ENCODE measurements around the gene OR5AU1. TPM values are rescaled to one million over a fixed set of nuclear protein-coding genes. Genes with fewer than 3 reads are reported as not detected.

OR5AU1 gene
- total RNA-seq, 1 experiment from 2014 or later, result not detected

DNA sequence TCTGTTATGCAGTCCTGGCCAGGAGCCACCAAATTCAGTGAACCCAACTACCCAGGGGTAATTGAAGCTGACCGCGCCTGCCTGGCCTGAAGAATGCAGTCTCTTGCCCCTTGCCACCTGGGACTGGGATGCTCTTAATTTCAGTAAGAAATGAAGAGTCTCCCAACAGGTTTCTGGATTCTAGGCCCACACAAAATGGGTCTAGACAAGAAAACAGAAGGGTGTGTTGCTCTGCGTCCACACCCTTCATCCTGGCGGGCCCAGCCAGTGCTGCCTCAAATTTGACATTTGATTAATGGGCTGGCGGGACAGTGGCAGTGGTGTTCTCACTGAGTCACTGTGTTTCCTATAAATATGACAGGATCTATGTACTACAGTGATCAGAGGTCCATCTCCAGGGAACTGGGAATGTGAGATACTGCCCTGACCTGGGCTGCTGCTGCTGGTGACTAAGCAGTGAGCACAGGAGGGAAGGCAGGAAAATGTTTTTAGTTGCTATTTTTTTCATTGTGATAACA is 48.5 kb downstream of the OR5AU1 start:
- no peak for DNase-seq (ENCODE audit: low spot score)

DNA sequence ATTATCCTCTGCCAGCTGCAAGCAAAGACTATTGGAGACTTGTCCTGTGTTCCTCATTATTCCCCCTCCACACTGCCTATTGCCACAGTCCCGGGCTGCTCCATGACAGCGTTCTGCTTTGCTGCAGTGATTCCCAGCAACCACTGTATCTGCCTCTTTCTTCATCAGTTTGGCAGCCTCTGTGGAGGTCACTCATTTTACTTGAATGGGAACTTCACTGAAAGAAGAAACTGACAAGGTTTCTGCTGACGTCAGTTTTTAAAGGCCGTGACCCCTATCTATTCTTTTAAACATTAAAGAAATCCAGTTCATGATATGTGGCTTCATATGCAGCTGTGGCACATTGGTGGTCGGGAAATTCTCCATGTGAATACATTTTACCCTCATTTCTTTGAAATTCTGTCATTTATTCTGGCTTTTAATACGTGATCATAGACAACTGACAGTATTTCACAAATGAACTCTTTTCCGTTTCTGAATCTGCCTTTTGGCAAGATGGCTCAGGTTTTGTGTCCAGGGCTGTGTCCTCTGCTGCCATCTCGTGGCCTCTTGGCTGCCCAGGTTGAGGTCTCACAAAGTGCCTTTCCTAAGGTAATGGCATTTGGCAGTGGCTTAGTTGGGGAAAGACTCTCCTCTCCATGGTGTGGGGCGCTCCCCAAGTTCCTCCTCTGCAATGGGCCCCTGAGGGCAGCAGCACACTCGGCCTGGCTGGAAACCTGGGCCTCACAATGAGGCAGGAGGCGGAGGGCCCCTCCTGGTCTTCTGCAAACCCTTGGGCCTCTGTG is 49.2 kb downstream of the OR5AU1 start:
- peak; percentile 80 for DNase-seq (ENCODE audit: low spot score)

DNA sequence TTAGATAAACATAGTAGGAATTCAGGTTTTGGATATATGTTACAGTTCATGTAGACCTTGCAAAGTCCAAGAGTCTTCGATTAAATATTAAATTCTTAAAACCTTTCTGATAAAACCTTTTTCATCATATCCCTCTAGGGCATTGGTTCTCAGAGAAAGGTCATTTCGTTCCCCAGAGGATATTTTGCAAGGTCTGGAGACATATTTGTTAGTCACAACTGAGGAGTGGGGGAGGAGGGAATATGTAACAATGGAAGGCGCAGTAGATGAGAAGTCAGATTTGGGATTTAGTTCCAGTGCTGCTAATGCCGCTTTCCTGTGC is 49.7 kb downstream of the OR5AU1 start:
- DNase-seq (ENCODE audit: low spot score), result no peak

DNA sequence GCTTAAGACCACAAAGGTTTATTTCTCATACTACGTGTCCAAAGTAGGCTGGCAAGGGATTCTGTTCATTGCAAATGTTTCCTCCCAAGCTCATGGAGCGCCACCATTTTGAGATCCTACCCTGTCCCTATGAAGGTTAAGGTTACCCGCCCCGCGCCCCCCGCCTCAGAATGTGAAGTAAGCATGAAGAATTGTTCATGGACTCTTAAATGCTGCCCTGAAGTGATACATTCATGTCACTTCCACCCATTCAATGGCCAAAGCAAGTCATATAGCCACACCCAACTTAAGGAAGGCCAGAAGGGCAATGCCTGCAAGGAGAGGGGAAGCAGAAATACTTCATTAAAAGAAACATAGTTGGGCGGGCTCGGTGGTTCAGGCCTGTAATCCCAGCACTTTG is 50.8 kb downstream of the OR5AU1 start:
- no peak for DNase-seq (ENCODE audit: low spot score)

Other genes with a start within 250 kb of the OR5AU1 start
- gene RNASE2, start 200.6 kb downstream of the OR5AU1 start, total RNA-seq (2014; rRNA removed; shearing (Covaris generic)), result not detected in 2 replicates
- 60.2 and 64.0 TPM in 2 replicates for gene METTL17, start 166.1 kb downstream of the OR5AU1 start, total RNA-seq (2014; rRNA removed; shearing (Covaris generic))
- not detected in 2 replicates for gene SLC39A2, start 156.8 kb downstream of the OR5AU1 start, total RNA-seq (2014; rRNA removed; shearing (Covaris generic))
- 1.3 and 8.5 TPM in 2 replicates for gene NDRG2, start 131.0 kb downstream of the OR5AU1 start, total RNA-seq (2014; rRNA removed; shearing (Covaris generic))
- gene TPPP2, start 125.8 kb downstream of the OR5AU1 start, total RNA-seq (2014; rRNA removed; shearing (Covaris generic)), result not detected in 2 replicates
- not detected in 2 replicates for gene RNASE13, start 121.3 kb downstream of the OR5AU1 start, total RNA-seq (2014; rRNA removed; shearing (Covaris generic))
- not detected in 2 replicates for gene RNASE7, start 113.7 kb downstream of the OR5AU1 start, total RNA-seq (2014; rRNA removed; shearing (Covaris generic))
- gene RNASE8, start 98.2 kb downstream of the OR5AU1 start, total RNA-seq (2014; rRNA removed; shearing (Covaris generic)), result not detected in 2 replicates
- gene ARHGEF40, start 85.8 kb downstream of the OR5AU1 start, total RNA-seq (2014; rRNA removed; shearing (Covaris generic)), result 11.2 and 15.4 TPM in 2 replicates
- gene ZNF219, start 57.4 kb downstream of the OR5AU1 start, total RNA-seq (2014; rRNA removed; shearing (Covaris generic)), result 7.3 and 11.3 TPM in 2 replicates
- 0.47 and 0.68 TPM in 2 replicates for gene TMEM253, start 55.0 kb downstream of the OR5AU1 start, total RNA-seq (2014; rRNA removed; shearing (Covaris generic))
- gene HNRNPC, start 113.4 kb upstream of the OR5AU1 start, total RNA-seq (2014; rRNA removed; shearing (Covaris generic)), result 1,295 and 1,559 TPM in 2 replicates
- gene RPGRIP1, start 124.0 kb upstream of the OR5AU1 start, total RNA-seq (2014; rRNA removed; shearing (Covaris generic)), result not detected in 2 replicates
- 88.6 and 104 TPM in 2 replicates for gene SUPT16H, start 228.0 kb upstream of the OR5AU1 start, total RNA-seq (2014; rRNA removed; shearing (Covaris generic))